CD4-positive, CD25-positive, alpha-beta regulatory T cell (primary cell): ENCODE results near the gene SIX1. TPM values are rescaled to one million over a fixed set of nuclear protein-coding genes. Genes with fewer than 3 reads are reported as not detected.

Experiments used
- ATAC-seq, 2 donors: fragments of 150-1000 bp; cut with Tn5 transposase; one replicate each; pipeline ENCODE4 v1.10.0; 2021; ENCODE audit warnings: low read depth in 2 of 2, moderate number of reproducible peaks in 2 of 2, moderate library complexity in 1 of 2
- DNase-seq, 3 donors: peaks; one replicate each; pipeline versions ENCODE4 v3.0.0 to v3.0.0-alpha.2; 2012 to 2022; ENCODE audit warnings: mixed read lengths in 1 of 3
- H3K27ac ChIP-seq: one replicate; pipeline ENCODE4 v1.7.0; 2013; ENCODE audit warnings: mild to moderate bottlenecking, low read length; ENCODE audit not compliant: insufficient read depth, poor library complexity, severe bottlenecking
- H3K27me3 ChIP-seq: one replicate; pipeline ENCODE4 v1.7.0; 2013; ENCODE audit warnings: low read length; ENCODE audit not compliant: control insufficient read depth, insufficient read depth
- H3K36me3 ChIP-seq: one replicate; pipeline ENCODE4 v1.7.0; 2013; ENCODE audit warnings: mild to moderate bottlenecking, low read length, moderate library complexity; ENCODE audit not compliant: control insufficient read depth, insufficient read depth
- H3K4me1 ChIP-seq: 2 replicates; pipeline ENCODE4 v1.7.0; 2013; ENCODE audit warnings: mild to moderate bottlenecking, low read length; ENCODE audit not compliant: insufficient read depth, control insufficient read depth, poor library complexity, severe bottlenecking
- H3K4me3 ChIP-seq: one replicate; pipeline ENCODE4 v1.7.0; 2013; ENCODE audit warnings: low read depth, mild to moderate bottlenecking, low read length, moderate library complexity
- H3K9me3 ChIP-seq, 2 experiments: 1 replicate in 1 of 2; 2 replicates in 1 of 2; pipeline ENCODE4 v1.7.0; 2013; ENCODE audit warnings: low read length in 2 of 2, mild to moderate bottlenecking in 1 of 2, moderate library complexity in 1 of 2; ENCODE audit not compliant: control insufficient read depth in 2 of 2
- H3K27ac Mint-ChIP-seq, 3 donors: one replicate each; pipeline ENCODE4 v1.8.0; 2020 to 2022; ENCODE audit warnings: mild to moderate bottlenecking in 3 of 3, mixed read lengths in 3 of 3, moderate library complexity in 2 of 3
- H3K27me3 Mint-ChIP-seq: one replicate; pipeline ENCODE4 v1.8.0; 2022; ENCODE audit warnings: mild to moderate bottlenecking, mixed read lengths
- H3K36me3 Mint-ChIP-seq: one replicate; pipeline ENCODE4 v1.8.0; 2020; ENCODE audit warnings: mixed read lengths
- H3K4me1 Mint-ChIP-seq, 4 donors: one replicate each; pipeline ENCODE4 v1.8.0; 2020 to 2022; ENCODE audit warnings: mixed read lengths in 4 of 4, mild to moderate bottlenecking in 1 of 4
- H3K4me3 Mint-ChIP-seq, 4 donors: one replicate each; pipeline ENCODE4 v1.8.0; 2020 to 2022; ENCODE audit warnings: mild to moderate bottlenecking in 4 of 4, mixed read lengths in 4 of 4, moderate library complexity in 3 of 4
- H3K9me3 Mint-ChIP-seq, 7 donors: one replicate each; pipeline ENCODE4 v1.8.0; 2020 to 2022; ENCODE audit warnings: mixed read lengths in 7 of 7, mild to moderate bottlenecking in 3 of 7, moderate library complexity in 2 of 7
- polyA plus RNA-seq, 4 donors: library from polyadenylated mRNA; unstranded; fragments of 300-500 nt; fragmentation: Illumina TruSeq; gene quantifications; one replicate each; pipeline ENCODE4 v1.2.3, GENCODE V29; 2021
- total RNA-seq: library from RNA; stranded (reverse); gene quantifications from one replicate; pipeline ENCODE4 v1.2.3, GENCODE V29; 2022

Gene SIX1
- total and polyA plus RNA-seq, 5 donors from 2014 or later: not detected

GRCh38 chr14:60596139-60596538, 53.1 kb downstream of the SIX1 start:
- no peak overlapping the region for H3K4me3 Mint-ChIP-seq
- no peaks in the 10 kb centered on the region for H3K9me3 Mint-ChIP-seq
- no peaks in the 10 kb centered on the region for H3K36me3 Mint-ChIP-seq

GRCh38 chr14:60594062-60594461, 55.2 kb downstream of the SIX1 start:
- no peaks in the 10 kb centered on the region for H3K36me3 Mint-ChIP-seq
- Histone ChIP-seq H3K9me3 (no peaks in the 10 kb centered on the region), H3K36me3 (no peaks in the 10 kb centered on the region), H3K4me3 (no peak overlapping the region), H3K27ac (no peak overlapping the region), H3K4me1 (no peaks in the 10 kb centered on the region), H3K27me3 (no peaks in the 10 kb centered on the region)
- H3K9me3 Mint-ChIP-seq: no peaks in the 10 kb centered on the region
- no peak overlapping the region for H3K4me3 Mint-ChIP-seq
- H3K27ac Mint-ChIP-seq: no peak overlapping the region
- DNase-seq: no peak
- peaks cover 5% of the 10 kb centered on the region for H3K27me3 Mint-ChIP-seq
- no peak for ATAC-seq
- H3K4me1 Mint-ChIP-seq: no peaks in the 10 kb centered on the region

More at GRCh38 chr14:60596139-60596538, 53.1 kb downstream of the SIX1 start:
- Mint-ChIP-seq H3K27ac (no peak overlapping the region), H3K4me1 (no peaks in the 10 kb centered on the region), H3K27me3 (peaks cover 5% of the 10 kb centered on the region)
- no peak for DNase-seq
- Histone ChIP-seq H3K27ac (no peak overlapping the region), H3K27me3 (no peaks in the 10 kb centered on the region), H3K4me1 (no peaks in the 10 kb centered on the region), H3K36me3 (no peaks in the 10 kb centered on the region), H3K4me3 (no peak overlapping the region), H3K9me3 (no peaks in the 10 kb centered on the region)
- no peak for ATAC-seq

Other genes starting within 250 kb of the SIX1 start
- gene C14orf39, start 163.4 kb downstream of the SIX1 start, total RNA-seq: not detected
- not detected for gene C14orf39, start 163.4 kb downstream of the SIX1 start, polyA plus RNA-seq
- gene SIX6, start 140.3 kb downstream of the SIX1 start, total RNA-seq: not detected
- gene SIX6, start 140.3 kb downstream of the SIX1 start, polyA plus RNA-seq: not detected
- not detected for gene SIX4, start 74.9 kb upstream of the SIX1 start, total RNA-seq
- not detected for gene SIX4, start 74.9 kb upstream of the SIX1 start, polyA plus RNA-seq
- gene MNAT1, start 85.3 kb upstream of the SIX1 start, total RNA-seq: 17.0 TPM
- 10 to 100 TPM; 12.6 to 22.0 (median 14.5) TPM for gene MNAT1, start 85.3 kb upstream of the SIX1 start, polyA plus RNA-seq